ENCODE results near the gene ERCC6L2. TPM values are rescaled to one million over a fixed set of nuclear protein-coding genes. Genes with fewer than 3 reads are reported as not detected.

Gene ERCC6L2
- total RNA-seq, 4 donors from 2014 or later: 82.0 to 128 (median 108) TPM

DNA sequence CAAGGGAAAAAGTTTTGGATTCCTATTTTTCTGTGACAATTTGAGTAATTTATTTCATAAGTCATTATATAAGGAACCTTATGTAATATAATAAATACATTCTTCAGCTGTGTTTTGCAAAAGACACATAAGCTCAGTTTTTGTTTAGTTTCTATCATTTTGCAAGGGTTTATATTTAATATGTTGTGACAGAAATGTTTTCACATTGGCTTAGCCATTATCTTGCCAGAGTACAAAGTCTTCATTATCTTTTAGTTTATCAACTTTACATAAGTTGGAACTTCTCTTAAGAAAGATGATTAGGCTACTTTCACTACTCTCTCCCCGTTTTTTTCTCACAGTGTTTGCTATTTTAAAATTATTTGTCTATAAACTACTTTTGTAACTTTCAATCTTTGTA, 54.8 kb downstream of the ERCC6L2 start:
- H3K27me3 ChIP-seq: no peaks in the 10 kb centered on the region
- peaks cover 0 to 78% (median 4%) of the 10 kb centered on the region in 3 donors for H3K36me3 ChIP-seq
- no peak overlapping the region for H3K27ac ChIP-seq
- WGBS, 2 donors: 77 to 83% methylated on average over 1 of the region's 1 CpG
- H3K9me3 ChIP-seq: no peaks in the 10 kb centered on the region
- peaks cover 0 to 5% (median 0%) of the 10 kb centered on the region in 4 donors for H3K4me1 ChIP-seq
- DNase-seq (ENCODE audit: low spot score in 2 of 2): no peak
- H3K4me3 ChIP-seq: no peak overlapping the region
- no peak for TF ChIP-seq POLR2A (IDR thresholded peaks at IDR 0.05)
- no peak for TF ChIP-seq EP300 (IDR thresholded peaks at IDR 0.05)
- TF ChIP-seq, protein P1, sequence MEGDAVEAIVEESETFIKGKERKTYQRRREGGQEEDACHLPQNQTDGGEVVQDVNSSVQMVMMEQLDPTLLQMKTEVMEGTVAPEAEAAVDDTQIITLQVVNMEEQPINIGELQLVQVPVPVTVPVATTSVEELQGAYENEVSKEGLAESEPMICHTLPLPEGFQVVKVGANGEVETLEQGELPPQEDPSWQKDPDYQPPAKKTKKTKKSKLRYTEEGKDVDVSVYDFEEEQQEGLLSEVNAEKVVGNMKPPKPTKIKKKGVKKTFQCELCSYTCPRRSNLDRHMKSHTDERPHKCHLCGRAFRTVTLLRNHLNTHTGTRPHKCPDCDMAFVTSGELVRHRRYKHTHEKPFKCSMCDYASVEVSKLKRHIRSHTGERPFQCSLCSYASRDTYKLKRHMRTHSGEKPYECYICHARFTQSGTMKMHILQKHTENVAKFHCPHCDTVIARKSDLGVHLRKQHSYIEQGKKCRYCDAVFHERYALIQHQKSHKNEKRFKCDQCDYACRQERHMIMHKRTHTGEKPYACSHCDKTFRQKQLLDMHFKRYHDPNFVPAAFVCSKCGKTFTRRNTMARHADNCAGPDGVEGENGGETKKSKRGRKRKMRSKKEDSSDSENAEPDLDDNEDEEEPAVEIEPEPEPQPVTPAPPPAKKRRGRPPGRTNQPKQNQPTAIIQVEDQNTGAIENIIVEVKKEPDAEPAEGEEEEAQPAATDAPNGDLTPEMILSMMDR (IDR thresholded peaks at IDR 0.05): no peak

DNA sequence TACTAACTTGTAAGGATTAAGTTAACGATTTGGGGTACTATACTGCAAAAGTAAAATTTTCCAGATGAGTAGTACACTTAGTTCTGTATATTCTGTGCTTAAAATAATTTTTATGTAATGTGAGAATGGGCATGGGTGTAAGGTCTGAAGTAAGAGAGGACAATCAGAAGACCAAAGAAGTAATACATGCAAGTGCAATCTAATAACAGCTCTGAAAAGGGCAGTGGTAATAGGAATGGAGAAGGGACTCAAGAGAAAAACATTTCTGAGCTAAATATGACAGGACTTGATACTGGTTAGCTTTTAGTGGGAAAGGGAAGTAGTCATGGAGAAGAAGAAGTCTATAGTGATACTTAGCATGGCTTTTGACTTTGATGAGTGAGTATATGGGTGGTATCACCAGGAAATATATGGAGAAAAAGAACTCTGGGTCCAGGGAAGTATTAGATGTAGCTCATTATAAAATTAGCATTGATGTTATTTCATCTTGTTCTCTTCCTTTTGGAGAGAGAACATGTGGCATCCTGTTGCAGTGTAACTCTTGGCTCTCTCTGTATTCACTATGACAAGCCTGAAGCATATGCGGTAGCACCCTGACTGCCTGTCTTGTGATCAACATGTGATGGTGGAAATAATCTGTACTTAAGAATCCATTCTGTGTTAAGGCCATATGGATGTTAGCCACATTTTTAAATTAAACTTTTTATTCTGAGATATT, 60.5 kb downstream of the ERCC6L2 start:
- Histone ChIP-seq H3K4me1 (no peaks in the 10 kb centered on the region), H3K36me3 (peaks cover 0 to 97% (median 0%) of the 10 kb centered on the region in 3 donors), H3K4me3 (no peak overlapping the region), H3K9me3 (peaks cover 0 to 20% (median 4%) of the 10 kb centered on the region in 4 donors), H3K27me3 (no peaks in the 10 kb centered on the region), H3K27ac (no peak overlapping the region)
- TF ChIP-seq, protein P1 (IDR thresholded peaks at IDR 0.05): no peak
- no peak for DNase-seq (ENCODE audit: low spot score in 2 of 2)
- 91 to 92% methylated on average over 2 of the region's 2 CpGs for WGBS, 2 donors

DNA sequence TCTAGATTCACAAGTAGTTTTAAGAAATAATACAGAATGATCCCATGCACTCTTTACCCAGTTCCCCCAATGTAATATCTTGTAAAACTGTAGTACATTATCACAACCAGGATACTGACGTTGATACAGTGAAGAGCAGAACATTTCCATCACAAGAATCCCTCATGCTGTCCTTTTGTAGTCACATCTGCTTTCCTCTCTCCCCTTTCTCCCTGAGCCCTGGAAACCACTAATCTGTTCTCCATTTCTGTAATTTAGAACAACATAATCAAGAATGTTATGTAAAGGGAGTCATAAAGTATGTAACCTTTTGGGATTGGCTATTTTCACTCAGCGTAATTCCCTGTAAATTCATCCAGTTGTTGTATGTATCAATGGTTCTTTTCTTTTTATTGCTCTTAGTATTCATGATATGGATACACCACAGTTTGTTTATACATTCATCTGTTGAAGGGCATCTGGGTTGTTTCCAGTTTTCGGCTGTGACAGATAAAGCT, 61.1 kb downstream of the ERCC6L2 start:
- no peak for DNase-seq (ENCODE audit: low spot score in 2 of 2)
- Histone ChIP-seq H3K27me3 (no peaks in the 10 kb centered on the region), H3K9me3 (peaks cover 0 to 20% (median 4%) of the 10 kb centered on the region in 4 donors), H3K4me1 (no peaks in the 10 kb centered on the region), H3K36me3 (peaks cover 0 to 98% (median 0%) of the 10 kb centered on the region in 3 donors), H3K4me3 (no peak overlapping the region), H3K27ac (no peak overlapping the region)
- TF ChIP-seq, protein P1 (IDR thresholded peaks at IDR 0.05): no peak
- TF ChIP-seq POLR2A (IDR thresholded peaks at IDR 0.05) (no peak), EP300 (IDR thresholded peaks at IDR 0.05) (no peak)
- WGBS, 2 donors: 46 to 51% methylated on average over 3 of the region's 3 CpGs

DNA sequence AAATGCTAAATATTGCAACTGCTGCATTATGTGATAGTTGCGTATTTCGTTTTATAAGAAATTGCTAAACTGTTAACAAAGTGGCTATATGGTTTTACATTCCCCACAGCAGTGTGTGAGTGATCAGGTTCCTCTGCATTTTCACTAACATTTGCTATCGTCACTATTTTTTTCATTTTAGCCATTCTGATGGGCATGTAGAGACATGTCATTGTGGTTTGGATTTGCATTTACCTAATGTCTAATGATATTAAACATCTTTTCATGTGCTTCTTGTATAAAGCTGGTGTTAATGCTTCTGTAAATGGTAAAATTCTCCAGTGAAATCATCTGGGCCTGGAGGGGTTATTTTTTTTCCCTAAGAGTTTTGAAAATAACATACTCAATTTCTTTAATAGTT, 61.6 kb downstream of the ERCC6L2 start:
- H3K9me3 ChIP-seq: peaks cover 0 to 20% (median 4%) of the 10 kb centered on the region in 4 donors
- no peaks in the 10 kb centered on the region for H3K4me1 ChIP-seq
- WGBS, 2 donors: 80 to 84% methylated on average over 3 of the region's 3 CpGs
- TF ChIP-seq EP300 (IDR thresholded peaks at IDR 0.05) (no peak), POLR2A (IDR thresholded peaks at IDR 0.05) (no peak)
- TF ChIP-seq, protein P1 (IDR thresholded peaks at IDR 0.05): no peak
- H3K27me3 ChIP-seq: no peaks in the 10 kb centered on the region
- no peak overlapping the region for H3K4me3 ChIP-seq
- no peak for DNase-seq (ENCODE audit: low spot score in 2 of 2)
- peaks cover 0 to 98% (median 0%) of the 10 kb centered on the region in 3 donors for H3K36me3 ChIP-seq
- no peak overlapping the region for H3K27ac ChIP-seq

DNA sequence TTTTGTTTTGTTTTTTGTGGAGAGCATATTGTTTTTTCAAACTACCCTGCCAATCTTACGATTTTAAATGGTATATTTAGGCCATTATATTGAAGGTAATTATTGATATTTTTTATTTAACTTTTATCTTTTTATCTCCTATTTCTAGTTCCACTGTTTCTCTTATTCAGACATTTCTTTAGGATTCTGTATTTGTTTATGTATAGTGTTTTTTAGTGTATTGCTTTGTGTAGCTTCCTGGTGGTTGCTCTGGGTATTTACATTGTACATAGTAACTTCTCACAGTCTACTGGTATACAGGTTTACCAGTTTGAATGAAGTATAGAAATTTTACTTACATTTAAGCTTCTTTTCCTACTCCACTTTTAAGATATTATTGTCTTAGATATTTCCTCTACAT, 63.2 kb downstream of the ERCC6L2 start:
- H3K36me3 ChIP-seq: peaks cover 0 to 98% (median 0%) of the 10 kb centered on the region in 3 donors
- peaks cover 0 to 20% (median 4%) of the 10 kb centered on the region in 4 donors for H3K9me3 ChIP-seq
- WGBS, 2 donors: 92 to 96% methylated on average over 1 of the region's 1 CpG

More for the DNA sequence above, 63.2 kb downstream of the ERCC6L2 start:
- no peak for DNase-seq (ENCODE audit: low spot score in 2 of 2)
- no peak overlapping the region for H3K27ac ChIP-seq
- no peak overlapping the region for H3K4me3 ChIP-seq
- no peak for TF ChIP-seq POLR2A (IDR thresholded peaks at IDR 0.05)
- TF ChIP-seq, protein P1 (IDR thresholded peaks at IDR 0.05): no peak
- TF ChIP-seq EP300 (IDR thresholded peaks at IDR 0.05): no peak
- no peaks in the 10 kb centered on the region for H3K4me1 ChIP-seq
- H3K27me3 ChIP-seq: no peaks in the 10 kb centered on the region

Data from tibial nerve (tissue), 4 donors.